OCI-LY3 (cell line): Measurements from ENCODE around the gene KIF23.

Source experiments
- H2AFZ ChIP-seq: fragments of 200-600, 300-600 bp; shearing (Covaris generic); 2 replicates; pipeline ENCODE4 v1.6.0; 2014; ENCODE audit warnings: antibody characterized with exemption, low read depth, low read length
- H3K27ac ChIP-seq: fragments of 200-600, 300-600 bp; sonication (generic); 2 replicates; pipeline ENCODE4 v1.5.1; 2014; ENCODE audit warnings: mild to moderate bottlenecking, low read length, moderate library complexity, mixed read lengths
- H3K27me3 ChIP-seq: fragments of 200-600, 300-600 bp; sonication (generic); 2 replicates; pipeline ENCODE4 v1.6.1; 2014; ENCODE audit warnings: low read depth, low read length, mixed read lengths
- H3K36me3 ChIP-seq: fragments of 200-600, 300-600 bp; sonication (generic); replicated peaks from 2 replicates; pipeline ENCODE3; 2014; ENCODE audit warnings: low read depth, low read length, mixed read lengths
- H3K4me1 ChIP-seq: fragments of 300-600, 200-600 bp; sonication (generic); 2 replicates; pipeline ENCODE4 v1.6.1; 2014; ENCODE audit warnings: low read length, mixed read lengths
- H3K4me2 ChIP-seq: fragments of 200-600, 300-600 bp; sonication (generic); 2 replicates; pipeline ENCODE4 v1.6.1; 2014; ENCODE audit warnings: low read length, mixed read lengths
- H3K4me3 ChIP-seq: fragments of 300-600, 200-600 bp; sonication (generic); 2 replicates; pipeline ENCODE4 v1.5.1; 2014; ENCODE audit warnings: antibody characterized with exemption, mild to moderate bottlenecking, low read length, moderate library complexity
- H3K79me2 ChIP-seq: fragments of 300-600, 200-600 bp; shearing (Covaris generic); 2 replicates; pipeline ENCODE4 v1.6.1; 2014; ENCODE audit warnings: mild to moderate bottlenecking, low read length, mixed read lengths
- H3K9ac ChIP-seq: fragments of 300-600, 200-600 bp; shearing (Covaris generic); 2 replicates; pipeline ENCODE4 v1.6.0; 2014; ENCODE audit warnings: mild to moderate bottlenecking, low read length, moderate library complexity
- H3K9me3 ChIP-seq: fragments of 200-600, 300-600 bp; shearing (Covaris generic); 2 replicates; pipeline ENCODE4 v1.6.1; 2014; ENCODE audit warnings: low read length, mixed read lengths; ENCODE audit not compliant: insufficient read depth
- H4K20me1 ChIP-seq: fragments of 200-600, 300-600 bp; sonication (generic); 2 replicates; pipeline ENCODE4 v1.6.1; 2016; ENCODE audit warnings: low read length, mixed read lengths; ENCODE audit not compliant: insufficient read depth
- EZH2phosphoT487 ChIP-seq: fragments of 200-600 bp; shearing (Covaris generic); IDR thresholded peaks from 2 replicates; pipeline ENCODE4 v1.6.1; 2018; ENCODE audit warnings: antibody characterized with exemption, mixed run types, low read depth
- TF ChIP-seq, protein P1 (sequence below): fragments of 200-600, 300-600 bp; sonication (generic); IDR thresholded peaks from 2 replicates; pipeline ENCODE4 v1.5.1; 2014; ENCODE audit warnings: antibody characterized with exemption, low read length, low read depth

The KIF23 gene

DNA sequence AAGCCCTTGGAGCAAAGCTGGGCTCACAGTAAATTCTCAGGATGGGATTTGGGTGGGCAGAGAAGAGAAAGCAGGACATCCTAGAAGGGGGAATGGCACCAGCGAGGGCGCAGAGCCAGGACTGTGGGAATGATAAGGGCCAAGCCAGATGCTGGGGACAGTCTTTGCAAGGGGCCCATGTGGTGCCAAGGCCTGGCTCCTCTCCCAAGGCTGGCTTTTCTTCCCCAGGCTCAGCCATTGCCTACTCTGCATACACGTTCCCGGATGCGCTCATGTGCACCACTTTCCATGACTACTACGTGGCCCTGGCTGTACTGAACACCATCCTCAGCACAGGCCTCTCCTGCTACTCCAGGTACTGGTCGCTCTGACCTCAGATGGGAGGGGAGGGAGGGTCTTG is 24.7 kb upstream of the KIF23 start:
- H2AFZ ChIP-seq, result no peak overlapping the region
- no peak overlapping the region for H3K4me2 ChIP-seq
- H3K27ac ChIP-seq, result no peak overlapping the region
- TF ChIP-seq, protein P1, sequence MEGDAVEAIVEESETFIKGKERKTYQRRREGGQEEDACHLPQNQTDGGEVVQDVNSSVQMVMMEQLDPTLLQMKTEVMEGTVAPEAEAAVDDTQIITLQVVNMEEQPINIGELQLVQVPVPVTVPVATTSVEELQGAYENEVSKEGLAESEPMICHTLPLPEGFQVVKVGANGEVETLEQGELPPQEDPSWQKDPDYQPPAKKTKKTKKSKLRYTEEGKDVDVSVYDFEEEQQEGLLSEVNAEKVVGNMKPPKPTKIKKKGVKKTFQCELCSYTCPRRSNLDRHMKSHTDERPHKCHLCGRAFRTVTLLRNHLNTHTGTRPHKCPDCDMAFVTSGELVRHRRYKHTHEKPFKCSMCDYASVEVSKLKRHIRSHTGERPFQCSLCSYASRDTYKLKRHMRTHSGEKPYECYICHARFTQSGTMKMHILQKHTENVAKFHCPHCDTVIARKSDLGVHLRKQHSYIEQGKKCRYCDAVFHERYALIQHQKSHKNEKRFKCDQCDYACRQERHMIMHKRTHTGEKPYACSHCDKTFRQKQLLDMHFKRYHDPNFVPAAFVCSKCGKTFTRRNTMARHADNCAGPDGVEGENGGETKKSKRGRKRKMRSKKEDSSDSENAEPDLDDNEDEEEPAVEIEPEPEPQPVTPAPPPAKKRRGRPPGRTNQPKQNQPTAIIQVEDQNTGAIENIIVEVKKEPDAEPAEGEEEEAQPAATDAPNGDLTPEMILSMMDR, result no peak
- H3K4me3 ChIP-seq, result no peak overlapping the region
- no peaks in the 10 kb centered on the region for H3K9me3 ChIP-seq
- H3K27me3 ChIP-seq, result no peaks in the 10 kb centered on the region
- no peaks in the 10 kb centered on the region for H4K20me1 ChIP-seq
- no peak overlapping the region for H3K9ac ChIP-seq
- H3K36me3 ChIP-seq, result no peaks in the 10 kb centered on the region
- no peaks in the 10 kb centered on the region for H3K79me2 ChIP-seq
- peaks cover 8% of the 10 kb centered on the region for H3K4me1 ChIP-seq

DNA sequence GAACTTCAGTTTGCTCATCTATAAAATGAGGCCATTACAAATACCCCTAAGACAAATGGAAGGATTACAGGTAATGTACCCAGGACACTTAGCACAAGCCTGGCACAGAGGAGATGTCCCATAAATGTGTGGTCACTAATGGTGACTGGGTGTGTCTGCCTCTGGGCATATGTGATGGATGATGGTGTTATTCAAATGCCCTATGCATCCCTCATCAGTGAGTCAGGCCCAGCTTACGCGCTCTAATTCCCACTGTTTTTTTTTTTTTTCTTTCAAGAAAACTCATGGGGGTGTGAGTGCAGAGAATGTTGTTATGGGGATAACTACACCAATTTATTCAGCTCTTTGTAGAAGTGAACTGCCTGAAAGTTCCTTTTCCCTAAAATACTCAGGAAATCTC is 23.6 kb upstream of the KIF23 start:
- Histone ChIP-seq H3K4me3 (no peak overlapping the region), H3K27me3 (no peaks in the 10 kb centered on the region), H3K9me3 (no peaks in the 10 kb centered on the region), H3K9ac (no peak overlapping the region), H4K20me1 (no peaks in the 10 kb centered on the region), H3K4me2 (no peak overlapping the region), H3K4me1 (peaks cover 12% of the 10 kb centered on the region), H3K36me3 (no peaks in the 10 kb centered on the region), H3K79me2 (no peaks in the 10 kb centered on the region), H3K27ac (no peak overlapping the region), H2AFZ (no peak overlapping the region)
- no peak for TF ChIP-seq EZH2phosphoT487
- TF ChIP-seq, protein P1, result no peak

DNA sequence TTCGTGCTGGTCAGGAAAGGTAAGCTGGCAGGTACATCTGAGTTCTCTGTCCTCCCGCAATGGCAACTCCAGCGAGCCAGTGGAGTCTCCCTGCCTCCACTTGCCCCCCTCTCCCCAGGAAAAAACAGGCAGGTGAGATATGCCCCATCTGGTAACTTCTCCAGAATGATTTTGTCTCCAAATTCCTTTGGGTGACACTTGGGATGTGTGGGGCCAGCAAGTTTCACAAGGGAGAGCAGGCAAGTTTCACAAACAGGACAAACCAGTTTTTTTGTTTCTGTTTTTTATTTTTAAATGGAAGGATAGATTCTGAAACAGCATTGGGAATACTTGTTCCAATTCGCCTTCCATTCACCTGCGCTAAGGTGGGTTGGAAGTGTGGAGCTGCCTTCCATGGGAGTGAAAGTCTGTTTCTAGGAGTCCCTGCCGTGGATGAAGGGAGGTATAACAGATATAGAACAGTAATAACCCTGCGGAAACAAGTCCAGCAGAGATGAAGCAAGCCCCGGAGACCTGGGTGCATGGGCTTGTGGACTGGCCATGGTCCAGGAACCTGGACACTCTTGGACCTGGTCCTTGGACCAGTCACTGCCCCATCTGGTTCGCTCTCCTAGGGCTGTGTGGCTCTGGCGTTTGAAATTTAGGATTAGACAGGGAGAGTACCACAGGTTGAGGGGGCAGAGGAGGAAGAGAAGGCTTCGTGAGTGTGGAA is 22.9 kb upstream of the KIF23 start:
- Histone ChIP-seq H3K79me2 (no peaks in the 10 kb centered on the region), H3K9me3 (no peaks in the 10 kb centered on the region), H3K4me2 (no peak overlapping the region), H3K4me3 (no peak overlapping the region), H3K36me3 (no peaks in the 10 kb centered on the region), H2AFZ (no peak overlapping the region), H4K20me1 (no peaks in the 10 kb centered on the region), H3K27ac (no peak overlapping the region), H3K4me1 (peaks cover 12% of the 10 kb centered on the region), H3K9ac (no peak overlapping the region), H3K27me3 (no peaks in the 10 kb centered on the region)
- TF ChIP-seq EZH2phosphoT487, result no peak
- TF ChIP-seq, protein P1, result no peak

DNA sequence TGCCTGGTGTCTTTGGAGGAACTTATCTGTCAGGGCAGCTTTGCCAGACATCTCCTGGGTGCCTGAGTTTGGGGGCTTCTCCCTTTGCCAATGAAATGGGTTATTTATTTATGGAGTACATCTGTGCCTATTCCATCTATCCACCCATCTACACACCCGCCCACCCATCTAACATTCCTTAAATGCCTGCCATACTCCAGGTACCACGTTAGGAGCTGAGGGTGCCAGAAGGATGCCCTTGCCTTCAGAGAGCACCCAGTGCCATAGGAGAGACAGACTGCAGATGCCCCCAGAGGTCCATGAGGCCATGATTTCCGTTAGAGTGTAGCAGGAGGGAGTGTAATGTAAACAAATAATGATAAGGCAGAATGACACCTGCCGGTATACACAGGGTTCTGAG is 21.8 kb upstream of the KIF23 start:
- TF ChIP-seq, protein P1, result no peak
- no peak for TF ChIP-seq EZH2phosphoT487
- Histone ChIP-seq H3K27ac (no peak overlapping the region), H3K4me1 (peaks cover 12% of the 10 kb centered on the region), H3K4me2 (no peak overlapping the region), H3K36me3 (no peaks in the 10 kb centered on the region), H3K27me3 (no peaks in the 10 kb centered on the region), H3K9ac (no peak overlapping the region), H3K79me2 (no peaks in the 10 kb centered on the region), H3K4me3 (no peak overlapping the region), H3K9me3 (no peaks in the 10 kb centered on the region), H4K20me1 (no peaks in the 10 kb centered on the region), H2AFZ (no peak overlapping the region)
